ENCODE data around the gene BMP2K.
A peak's percentile ranks its signal among the peaks of the same experiment; 100 is the strongest.

BMP2K gene

DNA sequence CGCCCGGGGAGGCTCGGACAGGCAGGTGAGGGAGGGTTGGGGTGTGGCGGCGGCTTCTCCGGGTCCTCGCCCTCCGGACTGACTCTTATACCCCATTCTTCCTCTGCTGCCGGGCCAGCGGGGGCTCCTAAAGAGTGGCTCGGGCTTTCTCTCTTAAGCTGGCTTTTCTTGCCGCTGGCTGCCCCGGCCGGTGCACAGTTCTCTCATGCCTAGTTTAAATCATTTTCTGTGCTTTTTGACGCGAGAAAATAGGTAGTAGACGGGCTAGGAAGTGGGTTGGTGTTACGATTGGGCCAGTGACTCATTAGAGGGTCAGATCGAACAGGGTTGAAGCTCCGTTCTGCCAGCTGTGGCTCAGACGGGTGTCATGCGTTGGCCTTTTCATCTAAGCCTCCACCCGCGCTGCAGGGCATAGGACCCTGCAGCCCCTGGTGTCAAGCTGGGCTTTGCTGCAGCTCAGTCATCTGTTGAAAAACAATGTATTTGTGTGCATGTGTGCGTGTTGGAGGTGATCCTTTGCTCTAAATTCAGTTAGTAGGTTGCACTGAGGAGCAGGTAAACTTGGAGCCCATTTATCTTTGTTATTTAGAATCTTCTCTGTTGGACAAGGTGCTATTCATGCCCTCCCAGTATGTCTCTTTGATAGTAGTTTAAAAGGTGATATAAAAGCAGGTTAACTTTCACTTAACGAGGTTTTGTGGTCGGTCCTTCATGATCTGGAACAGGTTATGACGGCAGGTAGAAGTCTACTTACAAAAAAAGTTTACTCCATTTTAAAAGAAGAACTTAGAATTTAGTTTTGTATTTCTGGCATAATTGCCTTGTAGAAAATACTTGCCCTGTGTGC, 802 bp downstream of the BMP2K start:
- Histone ChIP-seq H3K9ac (ENCODE audit: low read depth, low read length, poor library complexity, severe bottlenecking) (peak overlapping the region; percentile 94), H4K20me1 (ENCODE audit: insufficient read depth, low read length, poor library complexity, severe bottlenecking) (peaks cover 49% of the 10 kb centered on the region), H2AFZ (ENCODE audit: low read length) (no peak overlapping the region), H3K4me2 (ENCODE audit: low read depth, low read length, poor library complexity, severe bottlenecking) (peak overlapping the region; percentile 97), H3K4me1 (ENCODE audit: insufficient read depth, low read length, poor library complexity, severe bottlenecking) (peaks cover 56% of the 10 kb centered on the region), H3K4me3 (ENCODE audit: low read length, poor library complexity, severe bottlenecking) (peak overlapping the region; percentile 95), H3K9me3 (ENCODE audit: insufficient read depth, low read depth, low read length) (no peaks in the 10 kb centered on the region), H3K79me2 (ENCODE audit: insufficient read depth, low read length) (peaks cover 65% of the 10 kb centered on the region), H3F3A (ENCODE audit: low read depth) (peaks cover 11% of the 10 kb centered on the region; the same call in 1 of the 2 replicates), H3K36me3 (ENCODE audit: insufficient read depth, low read length) (no peaks in the 10 kb centered on the region), H3K27me3 (ENCODE audit: insufficient read depth, low read length, poor library complexity, severe bottlenecking) (no peaks in the 10 kb centered on the region), H3K9me2 (replicated peaks; ENCODE audit: low read depth, low read length) (no peaks in the 10 kb centered on the region)
- TF ChIP-seq, protein P1, sequence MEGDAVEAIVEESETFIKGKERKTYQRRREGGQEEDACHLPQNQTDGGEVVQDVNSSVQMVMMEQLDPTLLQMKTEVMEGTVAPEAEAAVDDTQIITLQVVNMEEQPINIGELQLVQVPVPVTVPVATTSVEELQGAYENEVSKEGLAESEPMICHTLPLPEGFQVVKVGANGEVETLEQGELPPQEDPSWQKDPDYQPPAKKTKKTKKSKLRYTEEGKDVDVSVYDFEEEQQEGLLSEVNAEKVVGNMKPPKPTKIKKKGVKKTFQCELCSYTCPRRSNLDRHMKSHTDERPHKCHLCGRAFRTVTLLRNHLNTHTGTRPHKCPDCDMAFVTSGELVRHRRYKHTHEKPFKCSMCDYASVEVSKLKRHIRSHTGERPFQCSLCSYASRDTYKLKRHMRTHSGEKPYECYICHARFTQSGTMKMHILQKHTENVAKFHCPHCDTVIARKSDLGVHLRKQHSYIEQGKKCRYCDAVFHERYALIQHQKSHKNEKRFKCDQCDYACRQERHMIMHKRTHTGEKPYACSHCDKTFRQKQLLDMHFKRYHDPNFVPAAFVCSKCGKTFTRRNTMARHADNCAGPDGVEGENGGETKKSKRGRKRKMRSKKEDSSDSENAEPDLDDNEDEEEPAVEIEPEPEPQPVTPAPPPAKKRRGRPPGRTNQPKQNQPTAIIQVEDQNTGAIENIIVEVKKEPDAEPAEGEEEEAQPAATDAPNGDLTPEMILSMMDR (conservative IDR thresholded peaks at IDR 0.05; ENCODE audit: low read length) = no peak
- no peak for TF ChIP-seq EZH2phosphoT487 (IDR thresholded peaks at IDR 0.05; ENCODE audit: borderline replicate concordance)

- no peak for TF ChIP-seq EZH2phosphoT487 (IDR thresholded peaks at IDR 0.05; ENCODE audit: borderline replicate concordance)
- TF ChIP-seq, protein P1 (conservative IDR thresholded peaks at IDR 0.05; ENCODE audit: low read length) = no peak
- H4K20me1 ChIP-seq (ENCODE audit: insufficient read depth, low read length, poor library complexity, severe bottlenecking) = peaks cover 55% of the 10 kb centered on the region
- H2AFZ ChIP-seq (ENCODE audit: low read length) = no peak overlapping the region
- H3K4me3 ChIP-seq (ENCODE audit: low read length, poor library complexity, severe bottlenecking) = peak overlapping the region; percentile 95
- H3K9ac ChIP-seq (ENCODE audit: low read depth, low read length, poor library complexity, severe bottlenecking) = peak overlapping the region; percentile 94
- H3K27me3 ChIP-seq (ENCODE audit: insufficient read depth, low read length, poor library complexity, severe bottlenecking) = no peaks in the 10 kb centered on the region
- H3K36me3 ChIP-seq (ENCODE audit: insufficient read depth, low read length) = no peaks in the 10 kb centered on the region
- peaks cover 6% of the 10 kb centered on the region; the same call in 1 of the 2 replicates for H3F3A ChIP-seq (ENCODE audit: low read depth)
- no peaks in the 10 kb centered on the region for H3K9me3 ChIP-seq (ENCODE audit: insufficient read depth, low read depth, low read length)
- H3K9me2 ChIP-seq (replicated peaks; ENCODE audit: low read depth, low read length) = no peaks in the 10 kb centered on the region
- peak overlapping the region; percentile 97 for H3K4me2 ChIP-seq (ENCODE audit: low read depth, low read length, poor library complexity, severe bottlenecking)
- H3K4me1 ChIP-seq (ENCODE audit: insufficient read depth, low read length, poor library complexity, severe bottlenecking) = peaks cover 61% of the 10 kb centered on the region
- H3K79me2 ChIP-seq (ENCODE audit: insufficient read depth, low read length) = peaks cover 72% of the 10 kb centered on the region
Measured at GRCh38 chr4:78777576-78777940, 1.4 kb downstream of the BMP2K start.

GRCh38 chr4:78778530-78778929, 2.4 kb downstream of the BMP2K start:
- H3K27me3 ChIP-seq (ENCODE audit: insufficient read depth, low read length, poor library complexity, severe bottlenecking) = no peaks in the 10 kb centered on the region
- no peaks in the 10 kb centered on the region for H3K9me3 ChIP-seq (ENCODE audit: insufficient read depth, low read depth, low read length)
- TF ChIP-seq, protein P1 (conservative IDR thresholded peaks at IDR 0.05; ENCODE audit: low read length) = no peak
- no peak for TF ChIP-seq EZH2phosphoT487 (IDR thresholded peaks at IDR 0.05; ENCODE audit: borderline replicate concordance)
- H3K4me1 ChIP-seq (ENCODE audit: insufficient read depth, low read length, poor library complexity, severe bottlenecking) = peaks cover 70% of the 10 kb centered on the region
- no peaks in the 10 kb centered on the region for H3K36me3 ChIP-seq (ENCODE audit: insufficient read depth, low read length)
- H3K4me2 ChIP-seq (ENCODE audit: low read depth, low read length, poor library complexity, severe bottlenecking) = peak overlapping the region; percentile 97
- peak overlapping the region; percentile 94 for H3K9ac ChIP-seq (ENCODE audit: low read depth, low read length, poor library complexity, severe bottlenecking)
- H3K9me2 ChIP-seq (replicated peaks; ENCODE audit: low read depth, low read length) = no peaks in the 10 kb centered on the region
- H3F3A ChIP-seq (ENCODE audit: low read depth) = 0 out of 2 replicates have a peak, but pooled peaks cover 4% of the 10 kb centered on the region
- H2AFZ ChIP-seq (ENCODE audit: low read length) = no peak overlapping the region
- H4K20me1 ChIP-seq (ENCODE audit: insufficient read depth, low read length, poor library complexity, severe bottlenecking) = peaks cover 64% of the 10 kb centered on the region
- peak overlapping the region; percentile 95 for H3K4me3 ChIP-seq (ENCODE audit: low read length, poor library complexity, severe bottlenecking)
- H3K79me2 ChIP-seq (ENCODE audit: insufficient read depth, low read length) = peaks cover 81% of the 10 kb centered on the region

Measured in Loucy (cell line).